ENCODE results near the gene CCDC34. TPM values are rescaled to one million over a fixed set of nuclear protein-coding genes. Genes with fewer than 3 reads are reported as not detected.

The CCDC34 gene
- 6.0 and 6.7 TPM in 2 replicates for total RNA-seq (2014; rRNA removed; shearing (Covaris generic))

DNA sequence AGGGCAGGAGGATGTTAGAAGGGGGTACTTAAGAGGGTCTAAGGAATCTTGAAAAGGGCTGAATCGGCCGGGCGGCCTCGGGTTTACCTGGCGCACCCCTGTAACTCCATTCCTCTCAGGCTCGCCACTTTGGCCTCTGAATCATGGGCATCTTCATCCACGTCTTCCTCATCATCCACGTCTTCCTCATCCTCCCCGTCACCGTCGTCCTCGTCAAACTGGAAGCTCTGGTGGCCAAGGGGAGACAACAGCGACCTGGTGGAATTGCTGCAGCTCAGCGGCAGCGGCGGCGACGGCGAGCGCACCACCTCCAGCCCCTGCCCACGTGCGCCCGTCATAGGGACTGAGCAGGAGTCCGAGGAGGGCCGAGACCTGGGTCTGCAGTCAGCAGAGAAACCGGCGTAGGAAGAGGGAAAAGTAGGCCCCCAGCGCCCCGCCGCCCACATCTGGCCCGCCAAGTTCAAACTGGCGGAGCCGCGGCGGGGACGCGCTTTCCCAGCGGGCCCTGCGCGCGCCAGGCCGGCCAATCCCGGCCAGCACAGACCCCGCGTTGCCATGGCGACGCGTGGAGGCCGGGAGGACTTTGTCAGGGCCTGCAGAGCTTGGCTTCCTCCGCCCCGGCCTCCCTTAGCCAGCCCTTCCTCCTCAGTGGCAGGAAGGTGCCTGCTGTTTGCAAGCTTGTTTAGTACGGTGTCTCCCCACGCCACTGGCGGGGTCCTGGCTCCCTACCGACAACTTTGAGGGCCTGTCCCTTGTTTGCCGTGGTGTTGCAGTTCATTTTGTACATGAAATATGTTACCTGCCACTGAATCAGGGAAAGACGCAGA lies at the start of gene CCDC34:
Gene CCDC34 (minus strand): TSS at position 467 of the 827 bp plus-strand sequence. CDS start 21 bp downstream, at position 446.

Other genes with a start within 250 kb of the CCDC34 start
- gene LGR4, start 109.6 kb upstream of the CCDC34 start, total RNA-seq (2014; rRNA removed; shearing (Covaris generic)) = 3.5 and 5.0 TPM in 2 replicates
- gene LIN7C, start 143.6 kb upstream of the CCDC34 start, total RNA-seq (2014; rRNA removed; shearing (Covaris generic)) = 24.9 and 25.3 TPM in 2 replicates

Data from A375 (cell line).